K562 (cell line): Measurements from ENCODE around the gene TCEANC2. TPM values are rescaled to one million over a fixed set of nuclear protein-coding genes. Genes with fewer than 3 reads are reported as not detected.

Experiments
- ATAC-seq: fragments of 200-7000 bp; cut with Tn5 transposase; 3 replicates; pipeline ENCODE4 v1.9.1; 2020; ENCODE audit warnings: moderate library complexity
- BruUV-seq: library from RNA; stranded (reverse); fragments of 400-500 nt; replicated peaks from 2 replicates; lab custom pipeline; 2021; lab: Mats Ljungman, UMichigan
- CTCF ChIA-PET: fragments of 300-600 bp; formaldehyde crosslinking; extraction: SDS; loops from one replicate; lab custom pipeline; 2021; ENCODE audit warnings: low intra/inter-chr PET ratio; lab: Yijun Ruan, JAX
- POLR2A ChIA-PET: fragments of 300-600, 350-650 bp; sonication (Branson Sonifier 250); formaldehyde crosslinking; extraction: SDS; loops from one replicate; lab custom pipeline; 2021; ENCODE audit warnings: antibody characterized with exemption, inconsistent platforms; lab: Yijun Ruan, JAX
- DNase-seq, 4 experiments: peaks; one replicate each; pipeline versions ENCODE4 v3.0.0 to v3.0.0-alpha.2; 2011 to 2018; ENCODE audit warnings: low spot score in 3 of 4, mixed read lengths in 3 of 4; ENCODE audit errors: extremely low read depth in 1 of 4
- FAIRE-seq: peaks from 2 replicates; lab custom pipeline; 2011; peaks lifted over from hg19 to GRCh38; lab: Jason Lieb, UNC
- H2AFZ ChIP-seq: 2 replicates; pipeline ENCODE4 v1.6.0; 2011; ENCODE audit warnings: low read depth, low read length, control low read depth, inconsistent platforms
- H3K27ac ChIP-seq: fragments of 200-600 bp; 3 replicates; pipeline ENCODE4 v1.8.0; 2011; ENCODE audit warnings: low read depth, mild to moderate bottlenecking, control low read depth, inconsistent platforms, low read length, moderate library complexity, mixed read lengths; ENCODE audit errors: extremely low read depth
- H3K27me3 ChIP-seq, 2 experiments: fragments of 300-600 bp in 1 of 2; 2 replicates in 1 of 2; 3 replicates in 1 of 2; pipeline versions ENCODE4 v1.6.0 to v1.8.0; 2011; ENCODE audit warnings: inconsistent platforms in 2 of 2, low read length in 2 of 2, mild to moderate bottlenecking in 1 of 2, mixed read lengths in 1 of 2, moderate library complexity in 1 of 2; ENCODE audit not compliant: control insufficient read depth in 2 of 2, insufficient read depth in 2 of 2
- H3K36me3 ChIP-seq: fragments of 300-600 bp; 3 replicates; pipeline ENCODE4 v1.8.0; 2011; ENCODE audit warnings: mild to moderate bottlenecking, low read length, inconsistent platforms; ENCODE audit not compliant: control insufficient read depth, insufficient read depth
- H3K4me1 ChIP-seq, 2 experiments: fragments of 200-600 bp in 1 of 2; replicated peaks in 1 of 2; 2 replicates in 1 of 2; 3 replicates in 1 of 2; pipeline versions ENCODE4 v1.5.1 to v1.8.0; 2011; ENCODE audit warnings: inconsistent platforms in 2 of 2, low read length in 2 of 2, mild to moderate bottlenecking in 1 of 2, mixed read lengths in 1 of 2, moderate library complexity in 1 of 2; ENCODE audit not compliant: control insufficient read depth in 2 of 2, insufficient read depth in 2 of 2
- H3K4me2 ChIP-seq: 2 replicates; pipeline ENCODE4 v1.6.1; 2011; ENCODE audit warnings: low read length, control low read depth, inconsistent platforms, mixed read lengths; ENCODE audit not compliant: insufficient read depth
- H3K4me3 ChIP-seq: fragments of 200-600 bp; sonication (generic), shearing (Covaris generic); 2 replicates; pipeline ENCODE4 v1.5.1; 2016; ENCODE audit warnings: control low read depth, inconsistent platforms
- H3K79me2 ChIP-seq: fragments of 200-600 bp; 3 replicates; pipeline ENCODE4 v1.8.0; 2011; ENCODE audit warnings: low read length, inconsistent platforms; ENCODE audit not compliant: control insufficient read depth, insufficient read depth
- H3K9ac ChIP-seq, 2 experiments: 2 replicates each; pipeline versions ENCODE4 v1.6.0 to v1.6.1; 2011; ENCODE audit warnings: low read depth in 2 of 2, low read length in 2 of 2, control low read depth in 1 of 2, inconsistent platforms in 1 of 2, mild to moderate bottlenecking in 1 of 2, mixed read lengths in 1 of 2; ENCODE audit not compliant: insufficient read depth in 1 of 2
- H3K9me1 ChIP-seq: one replicate; pipeline ENCODE4 v1.6.0; 2011; ENCODE audit warnings: inconsistent platforms, mild to moderate bottlenecking, low read length, moderate library complexity; ENCODE audit not compliant: control insufficient read depth, insufficient read depth
- H3K9me3 ChIP-seq: replicated peaks from 2 replicates; pipeline ENCODE4 v1.5.1; 2011; ENCODE audit warnings: low read depth, low read length, inconsistent platforms; ENCODE audit not compliant: control insufficient read depth, insufficient read depth
- H4K20me1 ChIP-seq: replicated peaks from 2 replicates; pipeline ENCODE4 v1.6.1; 2011; ENCODE audit warnings: low read length, inconsistent platforms, mixed read lengths; ENCODE audit not compliant: control insufficient read depth, insufficient read depth
- ATF2 ChIP-seq: sonication (generic); formaldehyde crosslinking; IDR thresholded peaks from 2 replicates; pipeline ENCODE4 v1.8.1; 2022; ENCODE audit warnings: missing genetic modification reagents
- CBFA2T2 ChIP-seq: fragments of 450-650 bp; conservative IDR thresholded peaks from 2 replicates; pipeline ENCODE4 v1.6.1; 2017; ENCODE audit warnings: mild to moderate bottlenecking
- HOXB6 ChIP-seq: fragments of 250-450 bp; sonication (Bioruptor Pico); IDR thresholded peaks from 2 replicates; pipeline ENCODE4 v1.5.1; 2022; ENCODE audit warnings: mild to moderate bottlenecking, borderline replicate concordance
- PYGO2 ChIP-seq: fragments of 450-650 bp; IDR thresholded peaks from 2 replicates; pipeline ENCODE4 v1.6.1; 2016; ENCODE audit warnings: mild to moderate bottlenecking, missing genetic modification characterization, moderate library complexity, missing compliant biosample characterization
- RERE ChIP-seq: sonication (generic); formaldehyde crosslinking; IDR thresholded peaks from 2 replicates; pipeline ENCODE4 v1.8.0; 2023; ENCODE audit warnings: missing genetic modification reagents, mild to moderate bottlenecking, borderline replicate concordance
- ZNF140 ChIP-seq: fragments of 250-450 bp; sonication (Bioruptor Pico); IDR thresholded peaks from 2 replicates; pipeline ENCODE4 v1.8.0; 2021; ENCODE audit warnings: moderate library complexity, mild to moderate bottlenecking, inconsistent platforms
- WGBS: fragments of 100-300 bp; shearing (Covaris generic); methylation state at CpG from one replicate; pipeline ENCODE4 v1.1.6; 2016; ENCODE audit warnings: low coverage, mixed read lengths; ENCODE audit not compliant: insufficient coverage; ENCODE audit errors: missing lambda C conversion rate; 5-methylcytosine and 5-hydroxymethylcytosine counted together
- in situ Hi-C: fragments of 300-500 bp; cut with MboI; formaldehyde crosslinking; loops from 4 replicates; pipeline ENCODE4 v1.15.0; 2018; ENCODE audit warnings: inconsistent platforms, mixed read lengths
- intact Hi-C: fragments of 100-400 bp; cut with micrococcal nuclease; formaldehyde crosslinking; loops from 2 replicates; pipeline ENCODE4 v1.14.2; 2022
- polyA plus RNA-seq, 8 experiments: library from polyadenylated mRNA; depleted of rRNA in 4 of 8; stranded (reverse) in 5 of 8; unstranded in 3 of 8; fragments of >200 nt; fragmentation: Nextera tagmentation in 2 of 8; fragmentation: Illumina TruSeq in 1 of 8; extraction: Ambion mirVana in 2 of 8; extraction: Trizol in 1 of 8; gene quantifications; 2 replicates each; pipeline versions ENCODE4 v1.2.1 to v1.2.3, GENCODE V29; 2011 to 2014; ENCODE audit warnings: inconsistent platforms in 1 of 8, missing spikeins in 1 of 8
- total RNA-seq, 7 experiments: library from RNA; depleted of rRNA in 6 of 7; stranded (reverse); fragments of >200 nt in 6 of 7; fragmentation: Illumina TruSeq in 2 of 7; extraction: Trizol in 2 of 7; gene quantifications; 2 replicates each; pipeline versions ENCODE4 v1.2.1 to v1.2.3, GENCODE V29; 2011 to 2021; ENCODE audit warnings: low replicate concordance in 1 of 7

Gene TCEANC2
- total and polyA plus RNA-seq, 9 of the 15 experiments (the other 6 are each of a cell fraction or from before 2014, with no cell fraction given), result 3.3 to 10.2 (median 7.0) TPM

- ChIA-PET POLR2A (no interaction called here), CTCF (no interaction called here)
- peaks cover 3 to 23% of the 10 kb centered on the region in 2 experiments; a peak in 4 of 5 replicates for H3K27me3 ChIP-seq
- ATAC-seq (no peak), DNase-seq (no peak), FAIRE-seq (no peak)
- BruUV-seq, result no TSS peak
- 42% methylated on average over 12 of the region's 12 CpGs for WGBS
- intact Hi-C loops (no loop called here), in situ Hi-C loops (no loop called here)
- no peak overlapping the region for H3K27ac ChIP-seq
- no peaks in the 10 kb centered on the region for H3K9me1 ChIP-seq
- H4K20me1 ChIP-seq, result 0 out of 2 replicates have a peak, but pooled peaks cover 4% of the 10 kb centered on the region
- H3K9ac ChIP-seq, result no peak overlapping the region; a peak in 1 of 4 replicates
- H3K9me3 ChIP-seq, result no peaks in the 10 kb centered on the region
- no peak overlapping the region for H3K4me3 ChIP-seq
- peaks cover 0 to 13% of the 10 kb centered on the region in 2 experiments; a peak in 3 of 5 replicates for H3K4me1 ChIP-seq
- H2AFZ ChIP-seq, result no peak overlapping the region
- H3K79me2 ChIP-seq, result no peaks in the 10 kb centered on the region
- no peaks in the 10 kb centered on the region for H3K36me3 ChIP-seq
- TF ChIP-seq PYGO2 (tag) (no peak), RERE (no peak), HOXB6 (CRISPR knock-in tag) (no peak), ZNF140 (CRISPR knock-in tag) (no peak), ATF2 (CRISPR knock-in tag) (no peak), CBFA2T2 (no peak)
- no peak overlapping the region for H3K4me2 ChIP-seq
Measured at GRCh38 chr1:54139711-54140110, 86.3 kb downstream of the TCEANC2 start.
